Pancreas (tissue), 10 donors: Measurements from ENCODE around the gene BACE2. TPM values are rescaled to one million over a fixed set of nuclear protein-coding genes. Genes with fewer than 3 reads are reported as not detected.

Source experiments
- ATAC-seq, 4 donors: fragments of 200-7000 bp; cut with Tn5 transposase; one replicate each; pipeline versions ENCODE4 v1.8.0 to v1.9.1; 2020; ENCODE audit warnings: mild to moderate bottlenecking in 4 of 4, moderate library complexity in 4 of 4
- DNase-seq, 6 donors: peaks; one replicate each; pipeline ENCODE4 v3.0.0-alpha.2; 2020
- FAIRE-seq: peaks from 2 replicates; lab custom pipeline; 2012; peaks lifted over from hg19 to GRCh38; lab: Jason Lieb, UNC
- H3K27ac ChIP-seq, 4 donors: fragments of 200-600 bp; sonication (generic); 1 replicate in 3 of 4; 2 replicates in 1 of 4; pipeline versions ENCODE4 v1.5.0 to v1.8.0; 2020
- H3K27me3 ChIP-seq, 4 donors: fragments of 200-600 bp; one replicate each; pipeline ENCODE4 v1.8.0; 2021
- H3K36me3 ChIP-seq, 3 donors: fragments of 200-600 bp; sonication (generic) in 1 of 3; one replicate each; pipeline versions ENCODE4 v1.5.0 to v1.8.0; 2020 to 2021
- H3K4me1 ChIP-seq, 3 donors: fragments of 200-600 bp; one replicate each; pipeline ENCODE4 v1.8.0; 2021
- H3K4me3 ChIP-seq, 4 donors: fragments of 200-600 bp; sonication (generic) in 2 of 4; one replicate each; pipeline versions ENCODE4 v1.5.0 to v1.8.0; 2020 to 2021
- H3K9me3 ChIP-seq, 4 donors: fragments of 200-600 bp; one replicate each; pipeline ENCODE4 v1.8.0; 2021
- CTCF ChIP-seq, 4 donors: fragments of 200-600 bp; sonication (generic) in 3 of 4; IDR thresholded peaks; one replicate each; pipeline versions ENCODE4 v1.5.0 to v1.8.0; 2021; ENCODE audit warnings: antibody characterized with exemption in 4 of 4
- WGBS, 2 donors: extraction: QIAGEN DNeasy Blood & Tissue Kit; methylation state at CpG; one replicate each; pipeline ENCODE4 v1.1.7; 2013; 5-methylcytosine and 5-hydroxymethylcytosine counted together
- intact Hi-C, 3 donors: fragments of 100-400 bp; cut with DNase I; formaldehyde crosslinking; loops; one replicate each; pipeline versions ENCODE4 v1.11.1 to v1.14.2; 2022
- polyA plus RNA-seq, 2 donors: library from polyadenylated mRNA; stranded (reverse); fragments of 200-250 nt; gene quantifications; one replicate each; pipeline ENCODE4 v1.2.3, GENCODE V29; 2013
- total RNA-seq, 6 donors: library from RNA; stranded (reverse); fragmentation: NEBNext Ultra II Directional in 4 of 6; extraction: Animal tissue kit (Norgen Biotek cat#: 25700) in 4 of 6; gene quantifications; one replicate each; pipeline versions ENCODE4 v1.2.1 to v1.2.4, GENCODE V29; 2021 to 2023
- donor health status: healthy with polysubstance abuse.
- donor health status: DM: no; HTN: no; CAD: no; lungs with moderate emphysema.
- donor health status: DM: no; HTN: no; CAD: no.
- donor health status: control.
- donor health status: control.
- donor health status: Bipolar disorder and iron deficiency.
- donor health status: DM: yes; HTN: yes; CAD: no.
- donor health status: DM: no; HTN: no; CAD: no.
- donor health status: DM: no; HTN: no; CAD: no.
- donor health status: DM: yes; HTN: yes; CAD: no.

The BACE2 gene
- total and polyA plus RNA-seq, 8 donors: 14.4 to 85.6 (median 42.9) TPM

GRCh38 chr21:41282412-41282811, 114.5 kb downstream of the BACE2 start:
- H3K4me1 ChIP-seq: peaks cover 0 to 5% (median 0%) of the 10 kb centered on the region in 3 donors
- no peak overlapping the region for H3K27ac ChIP-seq
- H3K27me3 ChIP-seq: no peaks in the 10 kb centered on the region
- no peak for TF ChIP-seq CTCF (IDR thresholded peaks at IDR 0.05)
- FAIRE-seq: no peak
- ATAC-seq: no peak
- 33 to 35% methylated on average over 3 of the region's 3 CpGs for WGBS, 2 donors
- H3K36me3 ChIP-seq: no peaks in the 10 kb centered on the region
- DNase-seq: no peak
- intact Hi-C loops: loop anchor here in 2 of 3 donors (5.0 to 10.0 kb wide), 2 partner anchors 180 to 182 kb away; no protein-coding TSS in a partner anchor
- H3K4me3 ChIP-seq: no peak overlapping the region
- H3K9me3 ChIP-seq: no peaks in the 10 kb centered on the region

- peak in 3 of 6 donors; percentile 50 to 65 (median 53) for DNase-seq
- no peaks in the 10 kb centered on the region for H3K36me3 ChIP-seq
- 17 to 20% methylated on average over 8 of the region's 8 CpGs for WGBS, 2 donors
- H3K4me1 ChIP-seq: peaks cover 0 to 5% (median 0%) of the 10 kb centered on the region in 3 donors
- H3K27me3 ChIP-seq: no peaks in the 10 kb centered on the region
- H3K9me3 ChIP-seq: no peaks in the 10 kb centered on the region
- ATAC-seq: peak; percentile 90 to 99 (median 96)
- FAIRE-seq: peak; percentile 86
- intact Hi-C loops: loop anchor here in 2 of 3 donors (5.0 to 10.0 kb wide), 2 partner anchors 179 to 181 kb away; no protein-coding TSS in a partner anchor
- TF ChIP-seq CTCF (IDR thresholded peaks at IDR 0.05): peak; percentile 39 to 70 (median 55)
- H3K27ac ChIP-seq: no peak overlapping the region
- no peak overlapping the region for H3K4me3 ChIP-seq
Observed at GRCh38 chr21:41283211-41283818, 115.4 kb downstream of the BACE2 start.

GRCh38 chr21:41289431-41289830, 121.5 kb downstream of the BACE2 start:
- H3K27ac ChIP-seq: no peak overlapping the region
- ATAC-seq: peak in 3 of 4 donors; percentile 75 to 91 (median 87)
- H3K36me3 ChIP-seq: no peaks in the 10 kb centered on the region
- H3K9me3 ChIP-seq: no peaks in the 10 kb centered on the region
- no peak for FAIRE-seq
- no peak overlapping the region for H3K4me3 ChIP-seq
- intact Hi-C loops: loop anchor here in 1 of 3 donors (10.0 kb wide), 1 partner anchor 175 kb away; no protein-coding TSS in a partner anchor
- no peak for DNase-seq
- no peak for TF ChIP-seq CTCF (IDR thresholded peaks at IDR 0.05)
- no peaks in the 10 kb centered on the region for H3K4me1 ChIP-seq
- no peaks in the 10 kb centered on the region for H3K27me3 ChIP-seq
- WGBS, 2 donors: 49 to 57% methylated on average over 13 of the region's 13 CpGs

- FAIRE-seq (no peak), ATAC-seq (peak in 1 of 4 donors; percentile 15), DNase-seq (no peak)
- WGBS, 2 donors: 70 to 78% methylated on average over 24 of the region's 24 CpGs
- intact Hi-C loops: no loop called here
- no peaks in the 10 kb centered on the region for H3K36me3 ChIP-seq
- H3K4me3 ChIP-seq: no peak overlapping the region
- no peaks in the 10 kb centered on the region for H3K27me3 ChIP-seq
- no peak for TF ChIP-seq CTCF (IDR thresholded peaks at IDR 0.05)
- H3K9me3 ChIP-seq: no peaks in the 10 kb centered on the region
- no peaks in the 10 kb centered on the region for H3K4me1 ChIP-seq
- H3K27ac ChIP-seq: no peak overlapping the region
Observed at GRCh38 chr21:41290106-41290799, 122.3 kb downstream of the BACE2 start.
